GM10266 (cell line): ENCODE results near the gene CAMKK2.
"Not testable (repeated sequence)": the region's sequence is repeated elsewhere in the genome, so short reads cannot be mapped to it uniquely, and the experiment has no call there.

ENCODE experiments used
- DNase-seq: peaks from one replicate; pipeline ENCODE4 v3.0.0; 2012; ENCODE audit errors: extremely low spot score
- TF ChIP-seq, protein P1 (sequence below): IDR thresholded peaks from 2 replicates; pipeline ENCODE4 v1.5.1; 2012; ENCODE audit warnings: mild to moderate bottlenecking, low read depth; ENCODE audit not compliant: control insufficient read depth, insufficient read depth; ENCODE audit errors: missing control alignments

The CAMKK2 gene

DNA sequence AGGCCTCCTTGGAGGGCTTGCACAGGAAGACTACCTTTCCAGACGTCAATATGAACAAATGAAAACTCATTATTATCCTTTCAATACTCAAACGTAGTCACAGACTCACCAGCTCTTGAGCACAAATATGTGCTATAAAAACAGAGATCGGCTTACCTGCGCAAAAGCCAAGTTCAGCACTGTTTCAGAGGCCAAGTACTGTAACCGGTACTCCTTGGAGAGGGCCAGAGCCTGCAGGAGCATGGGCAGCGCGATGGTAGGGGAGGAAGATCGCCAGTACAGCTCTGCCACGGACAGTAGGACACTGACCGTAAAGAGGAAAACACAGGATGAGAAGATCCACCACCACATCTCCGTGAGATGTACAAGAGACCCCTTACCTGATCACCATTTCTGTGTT lies 21.6 kb upstream of the CAMKK2 start:
- TF ChIP-seq, protein P1, sequence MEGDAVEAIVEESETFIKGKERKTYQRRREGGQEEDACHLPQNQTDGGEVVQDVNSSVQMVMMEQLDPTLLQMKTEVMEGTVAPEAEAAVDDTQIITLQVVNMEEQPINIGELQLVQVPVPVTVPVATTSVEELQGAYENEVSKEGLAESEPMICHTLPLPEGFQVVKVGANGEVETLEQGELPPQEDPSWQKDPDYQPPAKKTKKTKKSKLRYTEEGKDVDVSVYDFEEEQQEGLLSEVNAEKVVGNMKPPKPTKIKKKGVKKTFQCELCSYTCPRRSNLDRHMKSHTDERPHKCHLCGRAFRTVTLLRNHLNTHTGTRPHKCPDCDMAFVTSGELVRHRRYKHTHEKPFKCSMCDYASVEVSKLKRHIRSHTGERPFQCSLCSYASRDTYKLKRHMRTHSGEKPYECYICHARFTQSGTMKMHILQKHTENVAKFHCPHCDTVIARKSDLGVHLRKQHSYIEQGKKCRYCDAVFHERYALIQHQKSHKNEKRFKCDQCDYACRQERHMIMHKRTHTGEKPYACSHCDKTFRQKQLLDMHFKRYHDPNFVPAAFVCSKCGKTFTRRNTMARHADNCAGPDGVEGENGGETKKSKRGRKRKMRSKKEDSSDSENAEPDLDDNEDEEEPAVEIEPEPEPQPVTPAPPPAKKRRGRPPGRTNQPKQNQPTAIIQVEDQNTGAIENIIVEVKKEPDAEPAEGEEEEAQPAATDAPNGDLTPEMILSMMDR = no peak
- no peak for DNase-seq

DNA sequence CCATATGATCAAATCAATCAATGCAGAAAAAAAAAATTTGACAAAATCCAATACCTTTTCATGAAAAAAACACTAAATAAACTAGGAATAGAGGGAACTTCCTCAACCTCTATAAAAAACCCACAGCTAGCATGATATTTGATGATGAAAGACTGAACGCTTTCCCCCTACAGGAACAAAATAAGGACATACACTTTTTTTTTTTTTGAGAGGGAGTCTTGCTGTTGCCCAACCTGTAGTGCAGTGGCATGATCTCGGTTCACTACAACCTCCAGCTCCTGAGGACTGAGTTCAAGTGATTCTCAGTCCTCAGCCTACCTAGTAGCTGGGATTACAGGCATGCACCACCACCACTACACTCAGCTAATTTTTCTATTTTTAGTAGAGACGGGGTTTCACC lies 17.9 kb upstream of the CAMKK2 start:
- TF ChIP-seq, protein P1 = no peak
- DNase-seq = no peak

DNA sequence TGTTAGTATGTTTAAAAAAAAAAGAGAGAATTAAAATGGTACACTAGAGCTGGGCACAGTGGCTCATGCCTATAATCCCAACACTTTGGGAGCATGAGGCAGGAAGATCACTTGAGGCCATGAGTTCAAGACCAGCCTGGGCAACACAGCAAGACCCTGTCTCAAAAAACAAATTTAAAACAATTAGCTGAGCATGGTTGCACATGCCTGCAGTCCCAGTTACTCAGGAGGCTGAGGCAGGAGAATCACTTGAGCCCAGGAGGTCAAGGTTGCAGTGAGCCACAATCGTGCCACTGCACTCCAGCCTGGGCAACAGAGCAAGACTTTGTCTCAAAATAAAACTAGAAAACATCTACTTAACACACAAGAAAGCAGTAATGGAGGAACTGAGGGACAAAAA lies 13.7 kb upstream of the CAMKK2 start:
- DNase-seq = not testable (repeated sequence)

DNA sequence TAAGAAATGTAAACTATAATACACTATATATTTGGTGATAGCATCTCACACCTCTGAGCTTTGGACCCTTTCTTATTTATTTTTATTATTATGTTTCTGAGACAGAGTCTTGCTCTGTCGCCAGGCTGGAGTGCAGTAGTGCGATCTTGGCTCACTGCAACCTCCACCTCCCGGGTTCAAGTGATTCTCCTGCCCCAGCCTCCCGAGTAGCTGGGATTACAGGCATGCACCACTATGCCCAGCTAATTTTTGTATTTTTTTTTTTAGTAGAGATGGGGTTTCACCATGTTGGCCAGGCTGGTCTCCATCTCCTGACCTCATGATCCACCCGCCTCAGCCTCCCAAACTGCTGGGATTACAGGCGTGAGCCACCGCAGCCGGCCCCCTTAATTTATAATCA lies 10.9 kb upstream of the CAMKK2 start:
- DNase-seq = not testable (repeated sequence)

DNA sequence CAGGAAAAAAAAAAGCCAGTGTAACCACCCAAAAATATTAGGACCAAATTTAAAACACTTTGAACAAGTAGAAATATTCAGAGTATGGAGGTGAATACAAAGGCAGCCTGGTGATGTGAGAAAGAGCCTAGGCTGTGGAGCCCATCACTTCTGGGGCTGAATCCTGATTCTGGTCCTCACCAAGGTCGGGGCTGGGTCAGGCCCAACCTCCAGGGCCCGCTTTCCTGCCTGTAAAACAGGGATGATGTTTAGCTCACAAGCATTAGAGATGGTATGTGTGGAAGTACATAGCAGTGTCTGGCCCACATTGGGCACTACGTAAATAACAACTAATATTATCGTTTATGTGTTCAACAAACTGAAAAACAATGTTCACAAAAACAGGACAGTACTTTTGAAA lies 7.8 kb upstream of the CAMKK2 start:
- no peak for DNase-seq
- TF ChIP-seq, protein P1 = no peak

DNA sequence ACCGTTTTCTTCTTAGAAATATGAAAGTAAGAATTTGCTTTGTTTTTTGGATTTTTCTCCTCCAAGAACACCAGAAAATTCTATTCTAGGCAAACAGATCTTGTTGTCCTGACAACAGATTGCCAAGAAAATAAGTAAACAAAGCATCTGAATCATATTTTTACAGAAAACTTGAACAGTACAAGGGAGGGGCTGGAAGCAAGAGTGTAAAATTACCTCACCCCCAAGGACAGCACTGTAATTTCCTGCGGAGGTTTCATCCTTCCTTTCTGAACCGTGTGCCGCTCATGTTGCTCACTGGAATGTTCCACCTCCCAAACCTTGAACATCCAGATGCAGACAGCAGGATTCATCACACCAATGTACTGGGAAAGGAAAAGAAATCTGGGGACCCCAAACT lies 5.4 kb upstream of the CAMKK2 start:
- DNase-seq = no peak
- TF ChIP-seq, protein P1 = no peak

DNA sequence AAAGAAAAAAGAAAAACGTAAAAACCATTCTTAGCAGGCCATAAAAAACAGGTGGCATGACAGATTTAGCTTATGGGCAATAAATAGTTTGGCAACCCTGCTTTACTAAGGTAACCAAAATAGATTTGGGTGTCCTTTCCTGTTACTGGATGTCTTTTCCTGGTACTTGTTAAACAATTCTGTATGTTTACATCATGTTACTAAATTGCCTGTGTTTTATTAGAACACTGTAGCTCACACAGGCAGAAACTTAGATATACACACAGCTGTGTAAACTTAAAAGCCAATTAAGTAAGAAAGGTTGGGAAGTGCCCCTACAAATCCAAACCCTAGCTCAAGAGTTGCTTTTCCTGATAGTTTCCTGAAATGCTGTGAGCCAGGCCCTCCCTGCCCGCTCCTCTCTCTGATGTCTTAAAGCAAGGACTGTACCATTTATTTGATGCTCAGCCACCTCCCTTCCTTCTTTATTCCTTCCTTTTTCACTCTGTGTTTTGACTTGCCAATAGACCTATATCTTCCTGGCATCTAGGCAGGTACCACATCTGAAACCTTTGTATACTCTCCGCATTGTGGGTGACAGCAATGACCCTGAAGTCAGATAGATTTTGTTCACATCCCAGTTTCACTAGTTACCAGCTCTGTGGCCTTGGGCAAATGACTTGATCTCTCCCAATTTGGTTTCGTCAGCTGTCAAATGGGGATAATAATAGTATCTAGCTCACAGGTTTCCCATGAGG lies 3.7 kb upstream of the CAMKK2 start:
- TF ChIP-seq, protein P1 = no peak
- DNase-seq = no peak

DNA sequence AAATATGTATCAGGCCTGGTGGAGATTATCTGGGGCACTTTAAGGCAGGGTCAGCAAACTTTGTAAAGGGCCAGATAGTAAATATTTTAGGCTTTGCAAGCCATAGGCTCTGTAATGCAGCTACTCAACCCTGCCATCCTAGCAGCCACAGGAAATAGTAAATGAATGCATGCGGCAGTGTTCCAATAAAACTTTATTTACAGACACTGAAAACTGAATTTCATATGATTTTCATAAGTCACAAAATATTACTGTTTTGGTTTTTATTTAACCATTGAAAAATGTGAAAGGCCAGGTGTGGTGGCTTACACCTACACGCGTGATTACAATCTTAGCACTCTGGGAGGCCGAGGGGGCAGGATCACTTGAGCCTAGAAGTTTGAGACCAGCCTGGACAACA lies 3.2 kb upstream of the CAMKK2 start:
- TF ChIP-seq, protein P1 = no peak
- no peak for DNase-seq

DNA sequence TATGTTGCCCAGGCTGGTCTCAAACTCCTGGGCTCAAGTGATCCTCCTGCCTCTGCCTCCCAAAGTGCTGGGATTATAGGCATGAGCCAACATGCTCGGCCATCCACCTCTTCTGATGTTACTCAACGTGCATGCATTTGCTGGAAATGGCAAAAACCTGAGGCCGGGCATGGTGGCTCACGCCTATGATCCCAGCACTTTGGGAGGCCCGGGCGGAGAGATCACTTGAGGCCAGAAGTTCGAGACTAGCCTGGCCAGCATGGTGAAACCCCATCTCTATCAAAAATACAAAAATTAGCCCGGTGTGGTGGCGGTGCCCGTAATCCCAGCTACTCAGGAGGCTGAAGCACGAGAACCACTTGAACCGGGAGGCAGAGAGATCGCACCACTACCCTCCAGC lies 1.9 kb upstream of the CAMKK2 start:
- not testable (repeated sequence) for DNase-seq
